HG03066 (cell line): ENCODE measurements around the gene CDH23.

Experiments used
- ATAC-seq: cut with Tn5 transposase; IDR thresholded peaks from one replicate; pipeline ENCODE4 v1.9.1; 2021; ENCODE audit warnings: low read depth; ENCODE audit not compliant: unreplicated experiment

Gene CDH23

GRCh38 chr10:71667387-71667752 is 270.6 kb downstream of the CDH23 start:
- no peak for ATAC-seq

- ATAC-seq = no peak
These were observed 275.6 kb downstream of the CDH23 start for GRCh38 chr10:71671994-71672946.

GRCh38 chr10:71675295-71675970 is 278.7 kb downstream of the CDH23 start:
- ATAC-seq = no peak

GRCh38 chr10:71677261-71677660 is 280.5 kb downstream of the CDH23 start:
- no peak for ATAC-seq

GRCh38 chr10:71678057-71678805 is 281.5 kb downstream of the CDH23 start:
- no peak for ATAC-seq

GRCh38 chr10:71679425-71679824 is 282.7 kb downstream of the CDH23 start:
- ATAC-seq = no peak

- ATAC-seq = no peak
These were observed 285.3 kb downstream of the CDH23 start for GRCh38 chr10:71681977-71682376.

- ATAC-seq = no peak
These were observed 286.6 kb downstream of the CDH23 start for GRCh38 chr10:71683301-71683700.

GRCh38 chr10:71684356-71685173 is 287.8 kb downstream of the CDH23 start:
- ATAC-seq = no peak

GRCh38 chr10:71685554-71686232 is 289.0 kb downstream of the CDH23 start:
- ATAC-seq = no peak

- no peak for ATAC-seq
These were observed 290.4 kb downstream of the CDH23 start for GRCh38 chr10:71687077-71687476.

GRCh38 chr10:71687480-71687879 is 290.8 kb downstream of the CDH23 start:
- ATAC-seq = no peak

GRCh38 chr10:71688256-71688655 is 291.5 kb downstream of the CDH23 start:
- no peak for ATAC-seq

- no peak for ATAC-seq
These were observed 293.5 kb downstream of the CDH23 start for GRCh38 chr10:71690094-71690720.

- ATAC-seq = no peak
These were observed 294.7 kb downstream of the CDH23 start for GRCh38 chr10:71691405-71691804.

- ATAC-seq = no peak
These were observed 296.0 kb downstream of the CDH23 start for GRCh38 chr10:71692598-71693306.

- no peak for ATAC-seq
These were observed 296.7 kb downstream of the CDH23 start for GRCh38 chr10:71693377-71693776.

GRCh38 chr10:71694039-71694501 is 297.4 kb downstream of the CDH23 start:
- ATAC-seq = peak; percentile 16
